ENCODE results near the gene DDX25.
"Not testable (repeated sequence)": the region's sequence is repeated elsewhere in the genome, so short reads cannot be mapped to it uniquely, and the experiment has no call there.

Gene DDX25

GRCh38 chr11:125902277-125902926, 1.9 kb upstream of the DDX25 start:
- no peak for DNase-seq
- peak overlapping the region; percentile 84 for H3K4me3 ChIP-seq (ENCODE audit: low read depth, low read length)
- peaks cover 21% of the 10 kb centered on the region for H3K36me3 ChIP-seq
- H3K4me1 ChIP-seq, result no peaks in the 10 kb centered on the region
- H3K9me3 ChIP-seq, result peaks cover 2% of the 10 kb centered on the region; the same call in 1 of the 2 replicates
- no peak for TF ChIP-seq CTCF (IDR thresholded peaks at IDR 0.05; ENCODE audit: low read depth, low read length)
- no peaks in the 10 kb centered on the region for H3K27me3 ChIP-seq

GRCh38 chr11:125902927-125903710, 1.2 kb upstream of the DDX25 start, which contains the start of gene PUS3:
TSS of gene PUS3 (minus strand) at chr11:125903206. CDS start at chr11:125896284, 6,922 bp downstream.
- Histone ChIP-seq H3K27me3 (no peaks in the 10 kb centered on the region), H3K9me3 (peaks cover 2% of the 10 kb centered on the region; the same call in 1 of the 2 replicates), H3K4me3 (ENCODE audit: low read depth, low read length) (peak within 1 kb of the TSS; percentile 84), H3K4me1 (no peaks in the 10 kb centered on the region), H3K36me3 (peaks cover 21% of the 10 kb centered on the region)
- peak; percentile 94 for DNase-seq
- no peak for TF ChIP-seq CTCF (IDR thresholded peaks at IDR 0.05; ENCODE audit: low read depth, low read length)

- no peaks in the 10 kb centered on the region for H3K27me3 ChIP-seq
Observed at GRCh38 chr11:125904678-125905077, 370 bp downstream of the DDX25 start.

GRCh38 chr11:125910226-125910849, 6.0 kb downstream of the DDX25 start:
- no peak for DNase-seq
- no peak for TF ChIP-seq CTCF (IDR thresholded peaks at IDR 0.05; ENCODE audit: low read depth, low read length)
- Histone ChIP-seq H3K4me1 (no peaks in the 10 kb centered on the region), H3K4me3 (ENCODE audit: low read depth, low read length) (no peak overlapping the region), H3K27me3 (no peaks in the 10 kb centered on the region), H3K9me3 (no peaks in the 10 kb centered on the region), H3K36me3 (no peaks in the 10 kb centered on the region)

More at GRCh38 chr11:125904678-125905077, 370 bp downstream of the DDX25 start:
- peaks cover 10% of the 10 kb centered on the region; the same call in 1 of the 2 replicates for H3K36me3 ChIP-seq
- no peak for DNase-seq
- no peaks in the 10 kb centered on the region for H3K4me1 ChIP-seq
- TF ChIP-seq CTCF (IDR thresholded peaks at IDR 0.05; ENCODE audit: low read depth, low read length), result no peak
- peaks cover 2% of the 10 kb centered on the region; the same call in 1 of the 2 replicates for H3K9me3 ChIP-seq
- no peak overlapping the region for H3K4me3 ChIP-seq (ENCODE audit: low read depth, low read length)

- not testable (repeated sequence) for H3K27me3 ChIP-seq; H3K4me3 ChIP-seq (ENCODE audit: low read depth, low read length); H3K4me1 ChIP-seq; H3K9me3 ChIP-seq; DNase-seq; H3K36me3 ChIP-seq
- TF ChIP-seq CTCF (IDR thresholded peaks at IDR 0.05; ENCODE audit: low read depth, low read length), result peak; percentile 17; the same call in 1 of the 2 replicates
Observed at GRCh38 chr11:125914601-125915000, 10.3 kb downstream of the DDX25 start.
